HG02885 (cell line): ENCODE data around the gene RALY.
"Not testable (repeated sequence)": the region's sequence is repeated elsewhere in the genome, so short reads cannot be mapped to it uniquely, and the experiment has no call there.

Experiments used
- ATAC-seq: cut with Tn5 transposase; IDR thresholded peaks from one replicate; pipeline ENCODE4 v1.9.1; 2021; ENCODE audit warnings: mild to moderate bottlenecking; ENCODE audit not compliant: unreplicated experiment, poor library complexity

Gene RALY

GRCh38 chr20:34014878-34015277 lies 21.2 kb downstream of the RALY start:
- no peak for ATAC-seq

- no peak for ATAC-seq
Observed at GRCh38 chr20:34015401-34016335, 22.0 kb downstream of the RALY start.

GRCh38 chr20:34016736-34017135 lies 23.0 kb downstream of the RALY start:
- ATAC-seq: no peak

GRCh38 chr20:34017610-34018009 lies 23.9 kb downstream of the RALY start:
- no peak for ATAC-seq

- ATAC-seq: no peak
Observed at GRCh38 chr20:34018166-34018565, 24.5 kb downstream of the RALY start.

- ATAC-seq: no peak
Observed at GRCh38 chr20:34022151-34022838, 28.6 kb downstream of the RALY start.

- ATAC-seq: no peak
Observed at GRCh38 chr20:34022839-34023234, 29.1 kb downstream of the RALY start.

- no peak for ATAC-seq
Observed at GRCh38 chr20:34023937-34024722, 30.4 kb downstream of the RALY start.

GRCh38 chr20:34024723-34025351 lies 31.1 kb downstream of the RALY start:
- ATAC-seq: no peak

GRCh38 chr20:34028013-34028412 lies 34.3 kb downstream of the RALY start:
- ATAC-seq: not testable (repeated sequence)

GRCh38 chr20:34029415-34029814 lies 35.7 kb downstream of the RALY start:
- ATAC-seq: no peak

GRCh38 chr20:34030456-34030855 lies 36.7 kb downstream of the RALY start:
- no peak for ATAC-seq

- no peak for ATAC-seq
Observed at GRCh38 chr20:34033903-34034302, 40.2 kb downstream of the RALY start.

- no peak for ATAC-seq
Observed at GRCh38 chr20:34037121-34037520, 43.4 kb downstream of the RALY start.

- ATAC-seq: no peak
Observed at GRCh38 chr20:34037767-34038166, 44.1 kb downstream of the RALY start.

GRCh38 chr20:34040300-34040995 lies 46.7 kb downstream of the RALY start:
- no peak for ATAC-seq

- ATAC-seq: no peak
Observed at GRCh38 chr20:34041226-34041625, 47.5 kb downstream of the RALY start.

GRCh38 chr20:34042262-34042661 lies 48.6 kb downstream of the RALY start:
- no peak for ATAC-seq

GRCh38 chr20:34043025-34043424 lies 49.3 kb downstream of the RALY start:
- no peak for ATAC-seq

- ATAC-seq: no peak
Observed at GRCh38 chr20:34045294-34045693, 51.6 kb downstream of the RALY start.
